Measurements from ENCODE around the gene OR6T1. TPM values are rescaled to one million over a fixed set of nuclear protein-coding genes. Genes with fewer than 3 reads are reported as not detected.

OR6T1 gene
- total RNA-seq, 1 experiment from 2014 or later: not detected

DNA sequence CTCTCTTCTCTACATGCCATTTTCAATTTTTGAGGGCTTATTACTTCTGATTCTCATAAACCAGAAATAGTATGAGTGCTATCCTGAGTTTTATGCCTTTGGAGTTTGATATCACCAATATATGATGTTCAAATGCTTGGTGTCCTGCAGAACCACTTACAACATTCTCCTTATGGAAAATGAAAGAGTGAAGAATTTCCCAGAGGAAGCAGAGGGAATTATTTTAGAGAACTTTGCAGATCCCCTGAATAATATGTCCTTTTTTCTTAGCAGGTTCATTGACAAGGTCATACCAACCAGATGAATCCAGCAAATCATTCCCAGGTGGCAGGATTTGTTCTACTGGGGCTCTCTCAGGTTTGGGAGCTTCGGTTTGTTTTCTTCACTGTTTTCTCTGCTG is 4.3 kb downstream of the OR6T1 start, which contains the start of gene OR4D5:
TSS of gene OR4D5 (plus strand) at position 301 of the 400 bp plus-strand sequence. CDS start at position 301, 0 bp downstream.
- no TSS peak for BruUV-seq (replicated peaks)

DNA sequence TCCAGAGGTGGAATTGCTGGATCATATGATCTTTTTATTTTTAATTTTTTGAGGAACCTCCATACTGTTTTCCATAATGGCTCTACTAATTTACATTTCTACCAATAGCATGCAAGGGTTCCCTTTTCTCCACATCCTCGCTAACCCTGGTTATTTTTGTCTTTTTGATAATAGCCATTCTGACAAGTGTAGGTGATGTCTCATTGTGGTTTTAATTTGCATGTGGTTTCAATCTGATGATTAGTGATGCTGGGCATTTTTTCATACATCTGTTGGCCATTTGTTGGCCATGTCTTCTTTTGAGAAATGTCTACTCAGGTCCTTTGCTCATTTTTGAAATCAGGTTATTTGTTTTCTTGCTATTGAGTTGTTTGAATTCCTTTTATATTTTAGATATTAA is 19.6 kb downstream of the OR6T1 start:
- TF ChIP-seq, protein P1, sequence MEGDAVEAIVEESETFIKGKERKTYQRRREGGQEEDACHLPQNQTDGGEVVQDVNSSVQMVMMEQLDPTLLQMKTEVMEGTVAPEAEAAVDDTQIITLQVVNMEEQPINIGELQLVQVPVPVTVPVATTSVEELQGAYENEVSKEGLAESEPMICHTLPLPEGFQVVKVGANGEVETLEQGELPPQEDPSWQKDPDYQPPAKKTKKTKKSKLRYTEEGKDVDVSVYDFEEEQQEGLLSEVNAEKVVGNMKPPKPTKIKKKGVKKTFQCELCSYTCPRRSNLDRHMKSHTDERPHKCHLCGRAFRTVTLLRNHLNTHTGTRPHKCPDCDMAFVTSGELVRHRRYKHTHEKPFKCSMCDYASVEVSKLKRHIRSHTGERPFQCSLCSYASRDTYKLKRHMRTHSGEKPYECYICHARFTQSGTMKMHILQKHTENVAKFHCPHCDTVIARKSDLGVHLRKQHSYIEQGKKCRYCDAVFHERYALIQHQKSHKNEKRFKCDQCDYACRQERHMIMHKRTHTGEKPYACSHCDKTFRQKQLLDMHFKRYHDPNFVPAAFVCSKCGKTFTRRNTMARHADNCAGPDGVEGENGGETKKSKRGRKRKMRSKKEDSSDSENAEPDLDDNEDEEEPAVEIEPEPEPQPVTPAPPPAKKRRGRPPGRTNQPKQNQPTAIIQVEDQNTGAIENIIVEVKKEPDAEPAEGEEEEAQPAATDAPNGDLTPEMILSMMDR (IDR thresholded peaks at IDR 0.05; ENCODE audit: unreplicated experiment): no peak
- no peaks in the 10 kb centered on the region for H3K4me1 Mint-ChIP-seq (ENCODE audit: low read depth, unreplicated experiment)

More for the DNA sequence above, 4.3 kb downstream of the OR6T1 start, which contains the start of gene OR4D5:
- intact Hi-C loops (cut with micrococcal nuclease; ENCODE audit: unreplicated experiment): no loop called here
- no peak for DNase-seq
- CTCF ChIA-PET: no interaction called here
- Mint-ChIP-seq H3K27ac (ENCODE audit: unreplicated experiment) (no peak within 1 kb of the TSS), H3K4me3 (ENCODE audit: low read depth, unreplicated experiment) (no peak within 1 kb of the TSS), H3K4me1 (ENCODE audit: low read depth, unreplicated experiment) (no peaks in the 10 kb centered on the region), H3K36me3 (ENCODE audit: insufficient read depth, unreplicated experiment) (no peaks in the 10 kb centered on the region), H3K9me3 (ENCODE audit: low read depth, unreplicated experiment) (peaks cover 14% of the 10 kb centered on the region), H3K27me3 (ENCODE audit: unreplicated experiment) (no peaks in the 10 kb centered on the region)
- TF ChIP-seq, protein P1 (IDR thresholded peaks at IDR 0.05; ENCODE audit: unreplicated experiment): no peak

DNA sequence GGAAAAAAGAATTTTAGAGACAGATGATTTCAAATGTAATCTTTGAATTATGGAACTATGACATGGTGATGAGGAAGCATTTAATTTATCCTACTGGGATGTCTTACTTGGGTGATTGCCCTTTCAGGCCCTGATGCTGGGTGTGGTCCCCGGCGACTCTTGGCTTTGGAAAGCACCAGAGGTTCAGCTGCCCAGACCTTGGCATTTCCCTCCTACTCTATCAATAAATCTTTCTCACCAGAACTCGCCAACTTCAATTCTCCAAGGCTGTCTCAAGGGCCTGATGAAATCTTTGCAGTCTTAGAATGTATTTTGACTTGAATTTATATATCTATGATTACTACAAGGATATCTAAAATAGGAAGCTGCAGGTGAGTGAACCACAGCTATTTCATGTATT is 22.7 kb downstream of the OR6T1 start:
- peaks cover 6% of the 10 kb centered on the region for H3K9me3 Mint-ChIP-seq (ENCODE audit: low read depth, unreplicated experiment)
- TF ChIP-seq, protein P1 (IDR thresholded peaks at IDR 0.05; ENCODE audit: unreplicated experiment): no peak
- CTCF ChIA-PET: no interaction called here
- no peaks in the 10 kb centered on the region for H3K36me3 Mint-ChIP-seq (ENCODE audit: insufficient read depth, unreplicated experiment)
- H3K27me3 Mint-ChIP-seq (ENCODE audit: unreplicated experiment): no peaks in the 10 kb centered on the region
- no peak overlapping the region for H3K27ac Mint-ChIP-seq (ENCODE audit: unreplicated experiment)
- no peak overlapping the region for H3K4me3 Mint-ChIP-seq (ENCODE audit: low read depth, unreplicated experiment)
- DNase-seq: no peak
- intact Hi-C loops (cut with micrococcal nuclease; ENCODE audit: unreplicated experiment): no loop called here
- no TSS peak for BruUV-seq (replicated peaks)
- H3K4me1 Mint-ChIP-seq (ENCODE audit: low read depth, unreplicated experiment): no peaks in the 10 kb centered on the region

More for the DNA sequence above, 19.6 kb downstream of the OR6T1 start:
- no peak overlapping the region for H3K4me3 Mint-ChIP-seq (ENCODE audit: low read depth, unreplicated experiment)
- BruUV-seq (replicated peaks): no TSS peak
- no peaks in the 10 kb centered on the region for H3K36me3 Mint-ChIP-seq (ENCODE audit: insufficient read depth, unreplicated experiment)
- CTCF ChIA-PET: no interaction called here
- H3K27ac Mint-ChIP-seq (ENCODE audit: unreplicated experiment): no peak overlapping the region
- no peaks in the 10 kb centered on the region for H3K27me3 Mint-ChIP-seq (ENCODE audit: unreplicated experiment)
- no peak for DNase-seq
- intact Hi-C loops (cut with micrococcal nuclease; ENCODE audit: unreplicated experiment): no loop called here
- peaks cover 14% of the 10 kb centered on the region for H3K9me3 Mint-ChIP-seq (ENCODE audit: low read depth, unreplicated experiment)

DNA sequence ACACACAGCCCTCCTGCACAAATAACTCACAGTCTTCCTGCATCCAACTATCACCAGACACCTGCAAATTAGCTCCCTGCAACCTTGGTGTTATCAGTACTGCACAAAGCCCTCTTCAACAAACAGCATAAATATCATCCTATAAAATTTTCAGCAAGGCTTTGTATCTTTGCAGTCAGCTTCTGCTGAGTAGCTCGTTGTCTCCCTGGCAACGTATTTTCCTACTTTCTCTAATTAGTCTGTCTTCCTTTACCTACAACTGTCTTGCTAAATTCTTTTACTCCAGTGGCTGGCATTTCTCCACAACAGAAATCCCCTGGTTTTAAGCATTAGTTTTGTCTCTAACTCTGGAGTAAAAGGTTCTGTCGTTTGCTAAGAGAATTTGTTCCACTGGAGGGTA is 37.8 kb downstream of the OR6T1 start:
- no TSS peak for BruUV-seq (replicated peaks)
- intact Hi-C loops (cut with micrococcal nuclease; ENCODE audit: unreplicated experiment): no loop called here
- DNase-seq: no peak
- no peak overlapping the region for H3K4me3 Mint-ChIP-seq (ENCODE audit: low read depth, unreplicated experiment)
- TF ChIP-seq, protein P1 (IDR thresholded peaks at IDR 0.05; ENCODE audit: unreplicated experiment): no peak
- no peak overlapping the region for H3K27ac Mint-ChIP-seq (ENCODE audit: unreplicated experiment)
- no peaks in the 10 kb centered on the region for H3K27me3 Mint-ChIP-seq (ENCODE audit: unreplicated experiment)
- CTCF ChIA-PET: no interaction called here
- no peaks in the 10 kb centered on the region for H3K4me1 Mint-ChIP-seq (ENCODE audit: low read depth, unreplicated experiment)
- no peaks in the 10 kb centered on the region for H3K36me3 Mint-ChIP-seq (ENCODE audit: insufficient read depth, unreplicated experiment)
- peaks cover 17% of the 10 kb centered on the region for H3K9me3 Mint-ChIP-seq (ENCODE audit: low read depth, unreplicated experiment)

Data from Calu3 (cell line).